ENCODE data around the gene BCAS3.

Gene BCAS3

GRCh38 chr17:61118871-61119270 is 441.2 kb downstream of the BCAS3 start:
- no peak for DNase-seq (ENCODE audit: low read depth in 2 of 2, low spot score in 1 of 2)

- DNase-seq (ENCODE audit: low read depth in 2 of 2, low spot score in 1 of 2), result no peak
Observed at GRCh38 chr17:61122326-61122913, 444.8 kb downstream of the BCAS3 start.

GRCh38 chr17:61124562-61124961 is 446.9 kb downstream of the BCAS3 start:
- DNase-seq (ENCODE audit: low read depth in 2 of 2, low spot score in 1 of 2), result no peak

- no peak for DNase-seq (ENCODE audit: low read depth in 2 of 2, low spot score in 1 of 2)
Observed at GRCh38 chr17:61126473-61127249, 449.0 kb downstream of the BCAS3 start.

GRCh38 chr17:61127960-61128359 is 450.3 kb downstream of the BCAS3 start:
- no peak for DNase-seq (ENCODE audit: low read depth in 2 of 2, low spot score in 1 of 2)

- DNase-seq (ENCODE audit: low read depth in 2 of 2, low spot score in 1 of 2), result no peak
Observed at GRCh38 chr17:61128661-61129115, 451.0 kb downstream of the BCAS3 start.

GRCh38 chr17:61129267-61130254 is 451.9 kb downstream of the BCAS3 start:
- DNase-seq (ENCODE audit: low read depth in 2 of 2, low spot score in 1 of 2), result no peak

GRCh38 chr17:61130330-61130729 is 452.7 kb downstream of the BCAS3 start:
- DNase-seq (ENCODE audit: low read depth in 2 of 2, low spot score in 1 of 2), result no peak

GRCh38 chr17:61131585-61131984 is 453.9 kb downstream of the BCAS3 start:
- DNase-seq (ENCODE audit: low read depth in 2 of 2, low spot score in 1 of 2), result no peak

- DNase-seq (ENCODE audit: low read depth in 2 of 2, low spot score in 1 of 2), result no peak
Observed at GRCh38 chr17:61132524-61132923, 454.9 kb downstream of the BCAS3 start.

GRCh38 chr17:61133853-61134252 is 456.2 kb downstream of the BCAS3 start:
- no peak for DNase-seq (ENCODE audit: low read depth in 2 of 2, low spot score in 1 of 2)

- DNase-seq (ENCODE audit: low read depth in 2 of 2, low spot score in 1 of 2), result no peak
Observed at GRCh38 chr17:61134551-61135235, 457.0 kb downstream of the BCAS3 start.

- DNase-seq (ENCODE audit: low read depth in 2 of 2, low spot score in 1 of 2), result no peak
Observed at GRCh38 chr17:61135782-61136181, 458.1 kb downstream of the BCAS3 start.

- no peak for DNase-seq (ENCODE audit: low read depth in 2 of 2, low spot score in 1 of 2)
Observed at GRCh38 chr17:61136296-61136695, 458.6 kb downstream of the BCAS3 start.

GRCh38 chr17:61139219-61139618 is 461.6 kb downstream of the BCAS3 start:
- DNase-seq (ENCODE audit: low read depth in 2 of 2, low spot score in 1 of 2), result peak in 1 of 2 donors; percentile 21

- DNase-seq (ENCODE audit: low read depth in 2 of 2, low spot score in 1 of 2), result no peak
Observed at GRCh38 chr17:61140081-61140786, 462.6 kb downstream of the BCAS3 start.

- no peak for DNase-seq (ENCODE audit: low read depth in 2 of 2, low spot score in 1 of 2)
Observed at GRCh38 chr17:61143026-61143425, 465.4 kb downstream of the BCAS3 start.

GRCh38 chr17:61144137-61144536 is 466.5 kb downstream of the BCAS3 start:
- DNase-seq (ENCODE audit: low read depth in 2 of 2, low spot score in 1 of 2), result no peak

GRCh38 chr17:61144617-61145564 is 467.2 kb downstream of the BCAS3 start:
- DNase-seq (ENCODE audit: low read depth in 2 of 2, low spot score in 1 of 2), result no peak

Measured in stimulated activated CD8-positive, alpha-beta memory T cell treated with anti-CD3 and anti-CD28 coated beads, Interleukin-4, amount 100 ng/mL, for 1 hour (primary cell).